ENCODE results near the gene COMMD6.

COMMD6 gene

DNA sequence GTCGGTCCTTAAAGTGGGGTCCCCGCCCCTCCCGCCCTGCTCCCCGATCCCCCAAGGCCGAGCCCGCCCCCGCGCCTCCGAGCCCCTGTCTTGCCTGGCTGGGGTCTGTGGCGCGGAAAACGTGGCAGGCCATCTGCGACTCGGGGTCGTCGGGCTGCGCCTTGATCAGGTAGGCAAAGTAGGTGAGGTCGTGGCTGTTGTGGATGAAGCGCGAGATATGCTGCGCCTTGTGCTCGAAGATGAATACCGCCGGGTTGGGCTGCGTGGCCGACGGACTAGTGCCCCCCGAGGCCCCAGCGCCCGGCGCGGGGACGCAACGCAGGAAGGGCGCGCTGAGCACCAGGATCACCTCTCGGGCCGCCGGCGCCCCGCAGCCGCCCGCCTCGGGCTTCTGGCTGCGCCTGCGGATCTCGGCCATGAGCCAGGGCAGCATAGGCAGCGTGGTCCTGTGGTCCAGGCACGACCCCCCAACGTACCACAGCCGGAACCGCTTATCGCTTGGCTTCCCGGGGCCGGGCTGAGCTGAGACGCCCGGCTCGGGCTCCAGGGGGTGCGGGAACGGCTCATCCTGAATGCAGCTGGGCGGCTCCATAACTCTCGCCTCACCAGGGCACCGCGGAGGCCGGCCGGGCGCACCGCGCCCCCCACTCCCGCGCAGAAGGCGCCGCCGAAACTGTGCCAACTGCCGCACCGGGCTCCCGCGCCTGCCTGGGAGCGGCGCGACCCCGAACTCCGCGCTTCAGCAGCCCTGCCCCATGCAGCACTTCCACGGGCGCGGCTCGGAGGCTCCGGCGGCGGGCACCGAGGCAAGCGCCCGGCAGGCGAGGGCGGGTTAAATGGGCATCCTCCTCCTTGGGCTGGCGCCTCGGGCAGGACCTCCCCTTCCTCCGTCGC lies 56.2 kb downstream of the COMMD6 start:
- DNase-seq = no peak

DNA sequence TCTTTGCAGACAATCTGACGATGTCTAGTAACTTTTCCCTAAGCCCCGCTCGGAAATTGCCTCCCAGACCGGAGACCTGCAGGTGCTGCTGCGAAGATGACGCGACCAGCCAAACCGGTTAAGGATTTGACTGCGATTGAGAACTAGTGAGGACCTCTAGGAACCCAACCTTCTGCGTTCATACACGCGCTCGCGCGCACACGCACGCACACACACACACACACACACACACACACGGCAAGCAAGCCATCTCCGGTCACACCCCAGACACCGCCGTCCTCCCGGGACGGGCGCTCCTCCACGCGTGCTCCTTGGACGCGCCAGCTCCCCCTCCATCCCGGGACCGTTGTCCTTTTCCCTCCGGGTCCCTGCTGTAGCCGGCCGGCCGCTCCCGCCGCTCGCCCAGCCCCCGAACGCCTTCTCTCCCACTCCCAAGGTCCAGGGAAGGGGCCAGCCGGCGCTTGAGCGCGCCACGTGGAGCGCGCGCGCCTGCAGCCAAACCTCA lies 56.9 kb downstream of the COMMD6 start:
- no peak for DNase-seq

- DNase-seq = no peak
Observed at GRCh38 chr13:75479102-75479740, 58.4 kb downstream of the COMMD6 start.

GRCh38 chr13:75478659-75479058 lies 59.0 kb downstream of the COMMD6 start:
- DNase-seq = no peak

Data from CD4-positive, alpha-beta T cell treated with Interleukin-4 for 4 hours (primary cell).